TTC549 (cell line): ENCODE data around the gene MEIOSIN.
A peak's percentile ranks its signal among the peaks of the same experiment; 100 is the strongest.

Experiments used
- FAIRE-seq: peaks from 2 replicates; lab custom pipeline; 2012; peaks lifted over from hg19 to GRCh38; lab: Jason Lieb, UNC

MEIOSIN gene

DNA sequence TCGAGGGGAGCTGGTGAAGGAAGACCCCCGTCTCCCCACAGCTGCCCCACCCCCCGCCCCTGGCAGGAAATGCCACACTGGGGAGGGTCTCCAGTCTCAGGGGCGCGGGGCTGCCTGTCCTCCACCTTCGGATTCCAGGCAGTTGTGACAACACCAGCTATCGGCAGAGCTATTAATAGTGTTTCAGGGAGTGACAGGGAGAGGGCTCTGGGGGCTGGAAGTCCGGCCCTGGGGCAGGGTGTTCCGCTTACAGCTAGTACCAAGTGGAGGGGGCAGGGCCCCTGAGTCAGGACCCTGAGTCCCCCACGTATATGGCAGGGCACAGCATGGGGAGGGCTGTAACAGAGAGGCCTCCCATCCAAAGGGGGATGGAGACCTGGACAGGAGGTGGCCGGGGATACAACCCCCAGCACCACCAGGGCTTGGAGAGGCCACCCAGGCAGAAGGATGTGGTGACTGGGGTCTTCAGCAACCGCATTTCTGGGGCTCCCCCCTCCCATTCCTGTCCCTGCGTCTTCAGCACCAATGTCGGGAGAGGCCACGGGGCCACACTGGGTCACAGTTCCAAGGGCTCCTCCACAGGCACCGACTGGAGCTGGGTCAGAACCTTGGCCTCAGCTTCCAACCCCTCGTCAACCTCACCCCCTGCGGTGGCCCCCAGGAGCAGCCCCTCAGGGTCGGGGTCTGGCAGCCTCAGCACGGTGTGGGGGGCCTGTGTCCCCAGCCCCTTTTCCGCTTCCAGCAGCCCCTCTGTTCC, 31.9 kb downstream of the MEIOSIN start:
- FAIRE-seq: no peak

DNA sequence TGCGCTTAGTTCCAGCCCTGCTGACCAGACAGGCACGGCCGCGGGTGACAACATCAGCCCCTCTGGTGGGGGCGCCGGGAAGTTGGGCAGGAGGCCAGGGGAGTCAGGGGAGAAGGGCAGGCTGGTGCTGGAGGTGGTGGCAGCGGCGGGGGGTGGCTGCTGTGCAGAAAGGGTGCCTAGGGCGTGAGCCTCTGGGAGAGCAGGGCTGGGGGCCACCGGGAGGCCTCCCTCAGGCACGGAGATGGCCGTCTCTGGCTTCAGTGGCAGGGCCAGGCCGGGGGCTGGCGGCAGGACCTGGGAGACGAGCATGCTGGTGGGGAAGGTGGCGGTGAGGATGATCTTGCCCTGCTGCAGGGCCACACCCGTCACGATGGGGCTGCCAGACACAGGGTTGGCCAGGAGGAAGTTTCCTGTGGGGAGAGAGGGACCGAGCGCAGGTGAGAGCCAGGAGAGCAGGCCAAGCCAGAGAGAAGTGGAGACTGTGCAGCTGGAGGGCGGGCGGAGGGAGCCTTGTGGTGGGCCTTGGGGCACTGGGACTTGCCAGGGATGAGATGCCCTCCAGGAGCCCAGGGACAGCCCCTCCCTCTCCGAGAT, 32.6 kb downstream of the MEIOSIN start:
- FAIRE-seq: no peak

DNA sequence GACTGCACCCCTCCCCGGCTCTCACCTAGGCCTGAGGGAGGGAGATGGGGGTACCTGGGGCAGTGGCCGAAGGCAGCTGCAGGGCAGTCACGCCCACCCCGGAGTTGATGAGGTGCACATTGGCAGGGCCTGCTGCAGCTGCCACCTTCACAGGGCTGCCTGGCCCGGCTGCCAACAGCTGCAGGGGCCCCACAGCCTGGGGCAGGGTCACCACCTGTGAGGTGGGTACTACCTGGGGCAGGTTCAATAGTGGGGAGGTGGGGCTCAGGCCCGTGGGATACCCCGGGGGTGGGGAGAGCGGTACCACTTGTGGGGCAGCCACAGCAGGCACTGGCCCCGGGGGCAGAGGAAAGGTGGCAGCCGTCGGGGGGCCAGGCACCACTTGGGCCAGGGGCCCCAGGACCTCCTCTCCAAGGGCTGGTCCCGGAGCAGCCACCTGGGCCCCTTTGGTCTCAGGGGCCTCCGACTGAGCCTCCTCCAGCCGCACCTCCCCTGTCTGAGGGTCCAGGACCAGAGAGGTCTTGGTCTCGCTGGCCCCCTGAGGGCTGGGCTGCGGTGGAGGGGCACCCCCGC, 33.1 kb downstream of the MEIOSIN start:
- no peak for FAIRE-seq

DNA sequence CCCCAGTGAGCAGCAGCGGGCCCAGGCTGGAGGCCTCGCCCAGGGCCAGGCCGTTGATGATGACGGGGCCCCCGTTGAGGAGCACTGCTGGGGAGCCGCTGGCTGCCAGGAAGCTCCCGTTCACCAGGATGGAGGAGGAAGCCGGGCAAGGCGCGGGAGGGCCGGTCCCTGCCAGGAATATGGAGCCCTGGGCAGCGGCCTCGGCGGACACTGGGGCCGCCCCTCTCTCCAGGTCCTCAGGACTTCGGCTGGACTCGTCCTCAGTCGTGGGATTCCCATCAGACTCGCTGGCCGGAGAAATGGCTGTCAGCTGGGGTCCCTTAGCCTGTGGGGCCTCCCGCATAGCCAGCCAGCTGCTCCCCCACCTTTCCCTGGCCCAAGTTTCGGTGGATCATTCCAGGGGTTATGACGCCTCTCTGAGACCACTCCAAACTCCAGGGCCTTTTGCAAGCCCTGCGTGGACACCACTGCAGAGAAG, 33.7 kb downstream of the MEIOSIN start:
- FAIRE-seq: no peak

DNA sequence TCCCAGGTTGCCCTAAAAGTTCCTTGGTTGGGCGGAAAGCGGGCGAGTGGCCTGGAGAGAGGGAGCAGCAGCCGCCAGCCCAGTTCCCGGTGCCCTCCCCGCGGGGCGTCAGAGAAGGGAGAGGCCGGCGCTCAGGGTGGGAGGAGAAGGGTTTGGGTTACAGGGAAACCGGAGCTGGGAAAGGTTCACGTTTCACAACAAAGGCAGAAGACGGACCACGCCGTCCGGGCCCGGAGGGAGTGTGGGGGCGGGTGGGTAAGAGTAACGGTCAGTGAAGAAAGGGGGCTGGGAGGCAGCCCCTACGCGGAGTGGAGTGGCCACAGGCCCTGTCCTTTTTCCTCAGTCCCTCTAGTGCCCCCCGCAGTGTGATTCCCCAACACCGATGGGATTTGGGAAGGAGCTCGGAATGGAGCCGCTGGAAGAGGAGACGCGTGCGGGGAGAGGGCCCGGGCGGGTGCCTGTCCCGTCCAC, 34.2 kb downstream of the MEIOSIN start:
- FAIRE-seq: no peak

DNA sequence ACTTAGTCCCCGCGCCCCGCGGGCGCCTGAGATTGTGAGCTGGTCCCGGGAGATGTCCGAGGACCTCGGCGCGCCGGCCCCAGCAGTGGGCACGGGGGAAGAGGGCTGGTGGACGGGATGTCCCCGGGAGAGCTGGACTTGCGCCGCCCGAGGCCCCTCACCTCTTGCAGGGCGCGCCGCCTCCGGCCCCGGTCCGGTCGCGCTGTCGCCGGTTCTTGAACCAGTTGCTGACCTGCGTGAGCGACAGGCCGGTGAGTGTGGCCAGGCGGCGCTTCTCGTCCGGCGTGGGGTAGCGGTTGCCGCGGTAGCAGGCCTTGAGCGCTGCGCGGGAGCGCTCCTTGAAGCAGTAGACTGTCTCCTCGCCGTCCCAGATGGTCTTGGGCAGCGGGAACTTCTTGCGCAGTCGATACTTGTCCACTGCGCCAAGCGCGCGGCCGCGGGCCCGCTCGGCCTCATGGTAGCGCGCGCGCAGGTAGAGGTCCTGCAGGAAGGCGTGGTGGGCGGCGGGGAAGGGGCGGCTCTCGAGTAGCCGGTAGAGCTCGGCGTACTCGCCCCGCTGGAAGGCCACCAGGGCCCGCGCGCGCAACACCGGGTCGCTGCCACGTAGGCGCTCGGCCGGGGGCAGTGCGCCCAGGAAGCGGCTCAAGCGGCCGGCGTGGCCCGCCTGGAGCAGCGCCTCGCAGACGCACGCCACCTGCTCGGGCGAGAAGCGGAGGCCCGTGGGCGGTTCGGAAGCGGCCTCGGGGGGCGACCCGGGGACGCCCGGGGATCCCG, 34.8 kb downstream of the MEIOSIN start:
- no peak for FAIRE-seq

DNA sequence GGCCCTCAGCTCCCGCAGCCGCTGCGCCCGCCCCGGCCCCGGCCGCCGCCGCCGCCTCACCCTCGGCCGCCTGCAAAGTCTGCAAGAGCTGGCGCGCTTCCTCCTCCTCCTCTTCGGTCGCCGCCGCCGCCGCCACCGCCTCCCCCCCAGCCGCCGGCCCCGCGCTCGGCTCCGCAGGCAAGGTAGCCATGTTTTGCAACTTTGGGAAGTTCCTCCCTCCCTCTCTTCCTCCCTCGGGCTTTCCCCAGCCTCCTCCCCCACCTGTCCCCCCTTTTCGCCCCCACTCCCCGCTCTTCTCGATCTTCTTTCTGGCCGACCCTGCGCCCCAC, 35.4 kb downstream of the MEIOSIN start:
- FAIRE-seq: no peak

DNA sequence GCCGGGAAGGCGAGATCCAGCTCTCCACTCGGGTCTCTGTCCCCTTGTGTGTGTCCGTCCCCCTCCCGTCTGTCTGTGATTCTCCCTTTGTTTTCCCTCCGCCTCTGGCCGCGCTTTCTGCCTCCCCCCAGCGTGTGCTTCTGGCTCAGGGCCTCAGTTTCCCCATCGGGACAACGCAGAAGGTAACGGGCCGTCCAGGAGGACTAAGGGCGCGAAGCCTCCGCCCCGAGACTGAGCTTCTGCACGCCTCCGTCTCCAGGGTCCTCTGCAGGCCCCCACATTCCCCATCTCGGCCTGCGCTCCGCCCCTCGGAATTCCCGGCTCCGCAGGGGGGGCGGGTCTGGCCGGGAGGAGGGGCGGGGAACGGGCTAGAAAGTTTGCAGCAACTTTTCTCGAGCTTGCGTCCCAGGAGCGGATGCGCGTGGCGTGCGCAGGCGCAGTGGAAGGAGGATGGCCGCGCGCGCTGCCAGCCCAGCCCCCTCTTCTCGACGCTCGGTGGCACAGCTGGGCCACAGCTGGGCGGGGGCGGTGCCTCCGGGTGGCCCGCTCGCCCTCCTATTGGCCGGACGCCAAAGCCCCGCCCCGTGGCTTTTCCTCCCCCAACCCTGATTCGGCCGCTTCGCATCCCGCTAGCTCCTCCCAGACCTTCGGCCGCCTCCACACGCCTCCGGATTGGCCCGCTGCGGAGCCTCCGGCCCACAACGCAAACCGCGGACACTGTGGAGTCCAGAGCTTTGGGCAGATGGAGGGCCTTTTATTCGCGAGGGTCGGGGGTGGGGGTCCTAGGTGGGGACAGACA, 35.9 kb downstream of the MEIOSIN start, which contains the start of gene SIX5:
TSS of gene SIX5 (minus strand) at position 269 of the 799 bp plus-strand sequence. CDS start 408 bp downstream, outside the sequence.
- FAIRE-seq: peak; percentile 91

DNA sequence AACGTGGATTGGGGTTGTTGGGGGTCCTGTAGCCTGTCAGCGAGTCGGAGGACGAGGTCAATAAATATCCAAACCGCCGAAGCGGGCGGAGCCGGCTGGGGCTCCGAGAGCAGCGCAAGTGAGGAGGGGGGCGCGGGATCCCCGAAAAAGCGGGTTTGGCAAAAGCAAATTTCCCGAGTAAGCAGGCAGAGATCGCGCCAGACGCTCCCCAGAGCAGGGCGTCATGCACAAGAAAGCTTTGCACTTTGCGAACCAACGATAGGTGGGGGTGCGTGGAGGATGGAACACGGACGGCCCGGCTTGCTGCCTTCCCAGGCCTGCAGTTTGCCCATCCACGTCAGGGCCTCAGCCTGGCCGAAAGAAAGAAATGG, 36.6 kb downstream of the MEIOSIN start:
- FAIRE-seq: no peak

DNA sequence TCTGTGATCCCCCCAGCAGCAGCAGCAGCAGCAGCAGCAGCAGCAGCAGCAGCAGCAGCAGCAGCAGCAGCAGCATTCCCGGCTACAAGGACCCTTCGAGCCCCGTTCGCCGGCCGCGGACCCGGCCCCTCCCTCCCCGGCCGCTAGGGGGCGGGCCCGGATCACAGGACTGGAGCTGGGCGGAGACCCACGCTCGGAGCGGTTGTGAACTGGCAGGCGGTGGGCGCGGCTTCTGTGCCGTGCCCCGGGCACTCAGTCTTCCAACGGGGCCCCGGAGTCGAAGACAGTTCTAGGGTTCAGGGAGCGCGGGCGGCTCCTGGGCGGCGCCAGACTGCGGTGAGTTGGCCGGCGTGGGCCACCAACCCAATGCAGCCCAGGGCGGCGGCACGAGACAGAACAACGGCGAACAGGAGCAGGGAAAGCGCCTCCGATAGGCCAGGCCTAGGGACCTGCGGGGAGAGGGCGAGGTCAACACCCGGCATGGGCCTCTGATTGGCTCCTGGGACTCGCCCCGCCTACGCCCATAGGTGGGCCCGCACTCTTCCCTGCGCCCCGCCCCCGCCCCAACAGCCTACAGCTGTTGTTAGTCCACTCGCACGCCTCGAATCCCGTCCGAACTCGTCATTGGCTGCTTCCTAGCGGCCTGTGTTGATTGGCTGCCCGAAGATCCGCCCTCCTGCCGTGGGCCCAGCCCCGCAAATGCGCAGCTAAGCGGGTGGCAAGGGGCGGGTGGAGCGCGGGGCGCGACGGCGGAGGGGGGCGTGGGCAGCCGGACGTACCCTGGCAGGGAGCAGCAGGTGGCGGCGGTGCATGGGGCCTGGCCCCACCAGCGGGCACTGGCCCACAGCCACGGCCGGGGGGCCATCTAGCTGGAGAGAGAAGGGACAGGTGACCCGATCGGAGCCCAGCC, 37.2 kb downstream of the MEIOSIN start:
- peak; percentile 91 for FAIRE-seq

DNA sequence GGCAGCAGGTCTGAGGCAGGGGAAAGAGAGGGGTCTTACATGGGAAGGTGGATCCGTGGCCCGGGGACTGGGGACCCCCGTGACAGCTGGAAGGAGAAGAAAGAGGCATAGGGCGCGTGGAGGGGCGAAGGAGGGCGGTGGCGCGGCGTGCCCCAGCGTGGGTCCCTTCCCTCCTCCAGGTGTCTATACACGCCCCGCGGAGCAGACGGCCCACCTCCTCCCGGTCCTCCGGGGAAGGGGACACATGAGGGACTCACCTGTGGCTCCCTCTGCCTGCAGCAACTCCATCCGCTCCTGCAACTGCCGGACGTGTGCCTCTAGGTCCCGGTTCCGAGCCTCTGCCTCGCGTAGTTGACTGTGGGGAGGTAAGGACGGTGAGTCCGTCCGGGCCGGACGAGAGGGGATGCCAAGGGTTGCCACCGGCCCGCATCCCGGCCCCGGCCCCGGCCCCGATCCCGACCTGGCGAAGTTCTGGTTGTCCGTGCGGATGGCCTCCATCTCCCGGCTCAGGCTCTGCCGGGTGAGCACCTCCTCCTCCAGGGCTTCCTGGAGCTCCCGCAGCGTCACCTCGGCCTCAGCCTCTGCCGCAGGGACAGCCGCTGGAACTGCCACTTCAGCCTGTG, 38.2 kb downstream of the MEIOSIN start:
- FAIRE-seq: no peak

DNA sequence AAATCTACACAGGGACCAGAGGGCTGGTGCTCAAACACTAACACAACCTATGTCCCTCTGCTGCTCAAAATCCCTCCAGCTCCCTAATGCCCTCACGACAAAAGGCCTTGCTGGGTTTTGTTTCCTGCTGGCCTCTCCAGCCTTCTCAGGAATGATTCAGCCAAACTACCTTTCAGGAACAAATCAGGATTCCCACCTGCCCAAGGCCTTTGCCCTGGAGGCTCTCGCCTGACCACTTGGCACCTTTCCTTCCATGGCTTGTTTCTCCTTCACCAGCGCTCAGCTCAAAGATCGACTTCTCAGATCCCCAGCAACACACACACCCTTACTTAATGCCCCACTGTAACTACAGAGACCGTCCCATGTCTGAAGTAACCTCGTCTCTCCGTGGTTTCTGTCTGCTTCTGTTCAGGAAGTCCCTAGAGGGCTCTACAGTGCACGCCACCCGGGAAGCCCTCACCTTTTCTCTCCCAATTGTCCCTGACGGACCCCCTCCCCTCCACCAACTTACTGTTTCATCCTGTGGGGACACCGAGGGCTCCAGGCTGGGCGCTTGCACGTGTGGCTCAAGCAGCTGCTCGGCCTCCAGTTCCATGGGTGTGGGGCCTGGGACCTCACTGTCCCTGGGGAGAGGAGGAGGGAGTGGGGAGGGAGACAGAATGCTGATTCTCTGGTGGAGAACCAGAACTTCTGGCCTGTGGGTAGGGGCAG, 39.0 kb downstream of the MEIOSIN start:
- FAIRE-seq: no peak

DNA sequence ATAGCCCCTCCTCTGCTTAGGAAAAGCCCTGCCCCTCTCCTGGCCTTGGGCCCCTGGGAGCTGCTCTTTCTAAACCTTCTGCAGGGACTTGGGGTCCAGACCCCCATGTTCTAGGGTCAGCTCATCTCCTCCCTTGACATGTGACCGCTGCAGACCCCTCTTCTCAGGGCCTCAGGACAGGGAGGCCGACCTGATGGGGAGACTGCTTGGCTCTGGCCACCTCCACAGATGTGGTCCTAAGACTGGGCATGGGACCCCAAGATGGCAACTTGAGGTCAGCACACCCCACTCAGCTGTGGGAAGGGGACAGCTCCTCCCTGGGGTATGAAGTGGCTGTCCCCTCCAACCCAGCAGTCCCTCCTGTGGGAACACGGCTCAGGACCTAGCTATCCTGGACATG, 39.7 kb downstream of the MEIOSIN start:
- no peak for FAIRE-seq

DNA sequence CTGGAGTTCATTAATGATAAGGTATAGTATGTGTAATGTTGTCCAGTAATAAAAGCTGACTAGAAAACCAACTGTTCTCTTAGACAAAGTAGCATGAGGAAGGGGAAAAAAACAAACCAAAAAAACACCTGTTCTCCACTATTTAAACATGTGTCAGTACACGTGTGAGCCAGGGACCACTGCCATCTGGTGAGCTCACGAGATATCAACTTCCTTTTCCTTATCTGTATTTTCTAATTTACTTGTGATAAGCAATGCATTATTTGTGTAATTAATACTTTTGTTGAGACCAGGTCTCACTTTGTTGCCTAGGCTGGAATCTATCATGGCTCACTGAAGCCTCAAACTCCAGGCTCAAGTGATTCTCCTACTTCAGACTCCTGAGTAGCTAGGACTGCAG, 40.1 kb downstream of the MEIOSIN start:
- FAIRE-seq: no peak

DNA sequence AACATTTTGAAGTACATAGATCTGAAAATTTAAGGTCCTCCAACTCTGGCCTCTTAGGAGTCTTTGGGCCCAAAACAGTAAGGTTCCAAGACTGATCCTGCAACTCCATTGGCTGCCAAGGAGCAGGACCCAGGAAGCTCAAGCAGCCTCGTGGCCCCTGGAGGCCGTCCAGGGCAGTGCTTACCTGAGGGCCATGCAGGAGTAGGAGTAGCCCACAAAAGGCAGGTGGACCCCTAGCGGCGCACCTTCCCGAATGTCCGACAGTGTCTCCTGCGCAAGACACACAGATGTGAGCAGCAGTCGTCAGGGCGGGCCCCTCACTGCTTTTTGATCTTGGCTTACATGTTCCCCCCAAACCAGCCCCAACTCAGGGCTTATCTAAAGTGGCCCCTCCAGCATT, 41.5 kb downstream of the MEIOSIN start:
- FAIRE-seq: no peak

DNA sequence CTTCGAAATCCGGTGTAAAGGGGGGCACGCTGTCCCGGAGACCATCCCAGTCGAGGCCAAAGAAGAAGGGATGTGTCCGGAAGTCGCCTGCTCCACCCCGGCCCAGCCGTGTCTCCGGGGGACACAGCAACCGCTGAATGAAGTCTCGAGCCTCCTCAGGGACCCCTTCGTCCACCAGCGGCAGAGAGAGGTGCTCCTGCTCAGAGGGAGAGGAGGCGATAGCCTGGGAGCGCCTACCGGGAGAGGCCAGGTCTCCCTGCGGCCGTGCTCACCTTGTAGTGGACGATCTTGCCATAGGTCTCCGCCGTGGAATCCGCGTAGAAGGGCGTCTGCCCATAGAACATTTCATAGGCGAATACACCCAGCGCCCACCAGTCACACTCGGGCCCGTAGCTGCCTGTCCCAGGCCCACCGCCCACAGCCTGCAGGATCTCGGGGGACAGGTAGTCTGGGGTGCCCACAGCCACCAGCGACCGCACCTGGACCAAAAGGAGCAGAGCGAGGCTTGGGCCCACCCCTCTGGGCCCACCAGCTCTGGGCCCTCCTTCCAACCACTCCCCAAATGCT, 44.2 kb downstream of the MEIOSIN start:
- FAIRE-seq: no peak

DNA sequence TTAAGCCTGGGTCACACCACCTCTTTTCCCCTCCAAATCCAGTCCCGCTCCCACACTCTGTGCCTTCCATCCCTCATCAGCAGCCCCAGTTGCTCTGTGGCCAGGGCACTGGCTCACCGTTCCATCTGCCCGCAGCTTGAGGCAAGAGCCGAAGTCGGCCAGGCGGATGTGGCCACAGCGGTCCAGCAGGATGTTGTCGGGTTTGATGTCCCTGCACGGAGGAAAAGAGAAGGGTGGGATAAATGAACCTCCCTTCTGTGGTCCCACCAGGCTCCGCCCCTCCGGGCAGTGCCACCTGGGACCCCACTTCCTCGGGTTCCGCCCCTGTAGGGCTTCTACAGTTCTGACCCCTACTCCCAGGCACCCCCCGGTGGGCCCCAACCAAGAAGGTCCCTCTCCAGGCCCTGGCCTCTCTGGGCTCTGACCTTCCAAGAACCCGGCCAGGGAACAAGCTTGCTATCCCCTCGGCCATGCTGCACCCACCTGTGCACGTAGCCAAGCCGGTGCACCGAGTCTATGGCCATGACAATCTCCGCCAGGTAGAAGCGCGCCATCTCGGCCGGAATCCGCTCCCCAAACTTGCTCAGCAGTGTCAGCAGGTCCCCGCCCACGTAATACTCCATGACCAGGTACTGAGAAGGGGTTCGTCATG, 44.9 kb downstream of the MEIOSIN start:
- no peak for FAIRE-seq

DNA sequence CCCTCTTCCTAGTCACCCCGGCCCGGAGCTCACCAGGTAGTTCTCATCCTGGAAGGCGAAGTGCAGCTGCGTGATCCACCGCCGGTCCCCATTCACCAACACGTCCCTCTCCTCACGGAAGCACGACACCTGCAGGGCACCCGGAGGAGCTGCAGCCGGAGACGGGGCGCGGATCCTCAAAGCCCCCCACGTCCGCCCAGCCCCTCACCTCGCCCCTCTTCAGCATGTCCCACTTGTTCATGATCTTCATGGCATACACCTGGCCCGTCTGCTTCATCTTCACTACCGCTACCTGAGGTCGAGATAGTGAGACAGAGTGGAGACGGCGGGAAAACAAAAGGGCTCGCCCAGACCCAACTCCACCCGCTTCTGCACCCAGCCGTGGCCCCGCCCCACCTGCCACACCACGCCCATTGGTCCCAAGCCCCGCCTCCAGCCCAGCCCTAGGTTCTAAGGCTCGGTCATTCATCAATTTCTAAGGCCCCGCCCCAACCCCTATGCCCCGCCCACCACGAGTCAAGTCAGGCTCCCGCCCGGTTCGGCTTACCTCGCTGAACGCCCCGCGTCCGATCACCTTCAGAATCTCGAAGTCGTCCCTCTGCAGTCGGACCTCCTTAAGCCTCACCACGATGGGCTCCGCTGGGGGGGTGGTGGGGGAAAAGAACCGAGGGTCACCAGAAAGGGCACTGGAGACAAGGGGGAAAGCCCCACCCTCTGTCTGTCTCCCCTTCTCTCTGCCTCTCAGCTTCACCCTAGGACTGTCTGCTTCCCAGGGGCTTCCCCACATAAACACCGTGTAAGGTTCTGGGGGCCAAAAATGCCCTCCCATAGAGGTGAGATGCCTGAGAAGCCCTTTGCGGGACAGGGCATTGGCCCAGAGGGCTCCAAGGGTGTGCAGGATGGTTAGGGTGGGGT, 46.2 kb downstream of the MEIOSIN start:
- no peak for FAIRE-seq
